Stimulated activated CD4-positive, alpha-beta T cell treated with anti-CD3 and anti-CD28 coated beads, TNF-alpha, amount 100 ng/mL, for 24 hours (primary cell): ENCODE measurements around the gene FANCI.

Experiments
- DNase-seq, 3 experiments: peaks; one replicate each; pipeline ENCODE4 v3.0.0-alpha.2; 2020; ENCODE audit warnings: low read depth in 3 of 3

FANCI gene

GRCh38 chr15:89333011-89333860 lies 89.5 kb downstream of the FANCI start:
- DNase-seq = no peak

- DNase-seq = peak in 1 of 3 experiments; percentile 16
Measured at GRCh38 chr15:89333959-89334509, 90.3 kb downstream of the FANCI start.

GRCh38 chr15:89334510-89335297 lies 90.9 kb downstream of the FANCI start, which contains the start of gene POLG:
TSS of gene POLG (minus strand) at chr15:89334824. CDS start at chr15:89333754, 1,070 bp downstream.
- DNase-seq = peak; percentile 97 to 99 (median 98)

GRCh38 chr15:89335298-89336041 lies 91.7 kb downstream of the FANCI start:
- no peak for DNase-seq

GRCh38 chr15:89338036-89338435 lies 94.3 kb downstream of the FANCI start:
- no peak for DNase-seq

GRCh38 chr15:89340573-89340972 lies 96.8 kb downstream of the FANCI start:
- no peak for DNase-seq

- DNase-seq = no peak
Measured at GRCh38 chr15:89341316-89342005, 97.7 kb downstream of the FANCI start.

- DNase-seq = no peak
Measured at GRCh38 chr15:89342840-89343239, 99.1 kb downstream of the FANCI start.

- DNase-seq = no peak
Measured at GRCh38 chr15:89345248-89345647, 101.5 kb downstream of the FANCI start.

- no peak for DNase-seq
Measured at GRCh38 chr15:89346516-89347231, 102.9 kb downstream of the FANCI start.

GRCh38 chr15:89349206-89349558 lies 105.4 kb downstream of the FANCI start:
- no peak for DNase-seq

- no peak for DNase-seq
Measured at GRCh38 chr15:89352476-89352875, 108.7 kb downstream of the FANCI start.

GRCh38 chr15:89353991-89354390 lies 110.2 kb downstream of the FANCI start:
- no peak for DNase-seq

- no peak for DNase-seq
Measured at GRCh38 chr15:89356634-89357298, 113.0 kb downstream of the FANCI start.

GRCh38 chr15:89358435-89358754 lies 114.6 kb downstream of the FANCI start:
- no peak for DNase-seq

- peak; percentile 62 to 79 (median 68) for DNase-seq
Measured at GRCh38 chr15:89358755-89359439, 115.1 kb downstream of the FANCI start.

- DNase-seq = no peak
Measured at GRCh38 chr15:89359471-89360293, 115.9 kb downstream of the FANCI start.

- no peak for DNase-seq
Measured at GRCh38 chr15:89360294-89360971, 116.7 kb downstream of the FANCI start.
